ENCODE measurements around the gene CLCN4. TPM values are rescaled to one million over a fixed set of nuclear protein-coding genes. Genes with fewer than 3 reads are reported as not detected.

The CLCN4 gene
- total RNA-seq, 2 donors from 2014 or later, result 0.50 to 15.3 TPM

GRCh38 chrX:10134921-10135320 is 21.9 kb upstream of the CLCN4 start:
- no peak for DNase-seq (ENCODE audit: low spot score)
- Histone ChIP-seq H3K4me1 (replicated peaks) (no peaks in the 10 kb centered on the region), H3K27ac (no peak overlapping the region), H3K4me3 (no peak overlapping the region), H3K9me3 (no peaks in the 10 kb centered on the region), H3K27me3 (replicated peaks; ENCODE audit: insufficient read depth) (no peaks in the 10 kb centered on the region), H3K36me3 (no peaks in the 10 kb centered on the region)
- 93% methylated on average over 7 of the region's 7 CpGs for WGBS
- TF ChIP-seq POLR2AphosphoS5 (IDR thresholded peaks at IDR 0.05) (no peak), POLR2A (IDR thresholded peaks at IDR 0.05) (no peak), CTCF (IDR thresholded peaks at IDR 0.05) (no peak)
- intact Hi-C loops (cut with DNase I), result no loop called here

- intact Hi-C loops (cut with DNase I), result no loop called here
- WGBS, result 79% methylated on average over 18 of the region's 28 CpGs
Observed at GRCh38 chrX:10135561-10136399, 21.0 kb upstream of the CLCN4 start.

GRCh38 chrX:10138726-10139125 is 18.0 kb upstream of the CLCN4 start:
- Histone ChIP-seq H3K9me3 (no peaks in the 10 kb centered on the region), H3K27ac (no peak overlapping the region), H3K27me3 (replicated peaks; ENCODE audit: insufficient read depth) (no peaks in the 10 kb centered on the region), H3K4me3 (no peak overlapping the region), H3K36me3 (no peaks in the 10 kb centered on the region), H3K4me1 (replicated peaks) (no peaks in the 10 kb centered on the region)
- no peak for DNase-seq (ENCODE audit: low spot score)
- TF ChIP-seq POLR2A (IDR thresholded peaks at IDR 0.05) (no peak), CTCF (IDR thresholded peaks at IDR 0.05) (no peak), POLR2AphosphoS5 (IDR thresholded peaks at IDR 0.05) (no peak)
- intact Hi-C loops (cut with DNase I), result no loop called here
- WGBS, result no CpG with 5 or more reads among the region's 22 CpGs

More at GRCh38 chrX:10135561-10136399, 21.0 kb upstream of the CLCN4 start:
- no peak overlapping the region for H3K27ac ChIP-seq
- no peaks in the 10 kb centered on the region for H3K4me1 ChIP-seq (replicated peaks)
- TF ChIP-seq CTCF (IDR thresholded peaks at IDR 0.05) (no peak), POLR2AphosphoS5 (IDR thresholded peaks at IDR 0.05) (no peak), POLR2A (IDR thresholded peaks at IDR 0.05) (no peak)
- DNase-seq (ENCODE audit: low spot score), result no peak
- no peaks in the 10 kb centered on the region for H3K36me3 ChIP-seq
- no peak overlapping the region for H3K4me3 ChIP-seq
- no peaks in the 10 kb centered on the region for H3K27me3 ChIP-seq (replicated peaks; ENCODE audit: insufficient read depth)
- no peaks in the 10 kb centered on the region for H3K9me3 ChIP-seq

GRCh38 chrX:10140264-10140663 is 16.5 kb upstream of the CLCN4 start:
- Histone ChIP-seq H3K9me3 (no peaks in the 10 kb centered on the region), H3K27me3 (replicated peaks; ENCODE audit: insufficient read depth) (no peaks in the 10 kb centered on the region), H3K36me3 (no peaks in the 10 kb centered on the region), H3K27ac (no peak overlapping the region), H3K4me3 (no peak overlapping the region), H3K4me1 (replicated peaks) (no peaks in the 10 kb centered on the region)
- WGBS, result 93% methylated on average over 6 of the region's 7 CpGs
- intact Hi-C loops (cut with DNase I), result no loop called here
- TF ChIP-seq CTCF (IDR thresholded peaks at IDR 0.05) (no peak), POLR2AphosphoS5 (IDR thresholded peaks at IDR 0.05) (no peak), POLR2A (IDR thresholded peaks at IDR 0.05) (no peak)
- DNase-seq (ENCODE audit: low spot score), result no peak

GRCh38 chrX:10142041-10142599 is 14.7 kb upstream of the CLCN4 start:
- no peak for DNase-seq (ENCODE audit: low spot score)
- no peak overlapping the region for H3K4me3 ChIP-seq
- no peaks in the 10 kb centered on the region for H3K36me3 ChIP-seq
- intact Hi-C loops (cut with DNase I), result no loop called here
- H3K27ac ChIP-seq, result no peak overlapping the region
- H3K9me3 ChIP-seq, result no peaks in the 10 kb centered on the region
- TF ChIP-seq CTCF (IDR thresholded peaks at IDR 0.05) (no peak), POLR2A (IDR thresholded peaks at IDR 0.05) (no peak), POLR2AphosphoS5 (IDR thresholded peaks at IDR 0.05) (no peak)
- no peaks in the 10 kb centered on the region for H3K27me3 ChIP-seq (replicated peaks; ENCODE audit: insufficient read depth)
- 85% methylated on average over 20 of the region's 23 CpGs for WGBS
- H3K4me1 ChIP-seq (replicated peaks), result no peaks in the 10 kb centered on the region
